ENCODE data around the gene MGAT3.

Gene MGAT3

GRCh38 chr22:39534092-39534506 is 77.3 kb downstream of the MGAT3 start:
- no peak for DNase-seq

GRCh38 chr22:39534591-39535356 is 78.0 kb downstream of the MGAT3 start:
- peak; percentile 16 for DNase-seq

GRCh38 chr22:39535357-39535725 is 78.5 kb downstream of the MGAT3 start:
- DNase-seq: no peak

- no peak for DNase-seq
Measured at GRCh38 chr22:39535831-39536449, 79.1 kb downstream of the MGAT3 start.

GRCh38 chr22:39536711-39537110 is 79.9 kb downstream of the MGAT3 start:
- DNase-seq: no peak

GRCh38 chr22:39537975-39538374 is 81.2 kb downstream of the MGAT3 start:
- no peak for DNase-seq
